Activated CD4-positive, alpha-beta T cell treated with anti-CD3 and anti-CD28 coated beads, Interleukin-10, Interleukin-2, amounts not matched to agents 100 ng/mL and 50 ng/mL, durations not matched to agents 16 hours and 8 hours (primary cell): ENCODE measurements around the gene ARID1B.

Experiments used
- DNase-seq: peaks from one replicate; pipeline ENCODE4 v3.0.0-alpha.2; 2020

ARID1B gene

DNA sequence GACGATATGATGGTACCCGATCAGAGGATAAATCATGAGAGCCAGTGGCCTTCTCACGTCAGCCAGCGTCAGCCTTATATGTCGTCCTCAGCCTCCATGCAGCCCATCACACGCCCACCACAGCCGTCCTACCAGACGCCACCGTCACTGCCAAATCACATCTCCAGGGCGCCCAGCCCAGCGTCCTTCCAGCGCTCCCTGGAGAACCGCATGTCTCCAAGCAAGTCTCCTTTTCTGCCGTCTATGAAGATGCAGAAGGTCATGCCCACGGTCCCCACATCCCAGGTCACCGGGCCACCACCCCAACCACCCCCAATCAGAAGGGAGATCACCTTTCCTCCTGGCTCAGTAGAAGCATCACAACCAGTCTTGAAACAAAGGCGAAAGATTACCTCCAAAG is 423.9 kb downstream of the ARID1B start:
- DNase-seq: no peak

DNA sequence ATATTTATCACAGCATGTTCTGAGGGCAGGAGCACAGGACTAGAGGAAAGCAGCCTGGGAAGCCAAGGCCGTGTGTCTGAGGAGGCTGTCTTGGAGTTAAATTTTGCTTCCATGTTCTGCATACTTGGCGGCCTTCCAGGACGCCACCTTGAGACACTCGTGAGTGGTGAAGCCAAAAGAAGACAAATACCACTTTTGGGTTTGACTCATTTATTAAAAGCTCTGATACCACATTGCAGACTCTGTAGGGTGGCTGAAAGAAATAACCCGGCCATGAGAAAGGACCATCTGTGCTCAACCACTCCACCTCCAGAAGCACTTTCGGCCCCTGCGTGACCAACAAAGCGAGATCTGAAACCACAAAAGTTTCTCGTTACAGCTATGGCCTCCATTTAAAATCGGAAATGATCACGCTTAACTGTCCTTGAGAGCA is 426.1 kb downstream of the ARID1B start:
- DNase-seq: no peak

DNA sequence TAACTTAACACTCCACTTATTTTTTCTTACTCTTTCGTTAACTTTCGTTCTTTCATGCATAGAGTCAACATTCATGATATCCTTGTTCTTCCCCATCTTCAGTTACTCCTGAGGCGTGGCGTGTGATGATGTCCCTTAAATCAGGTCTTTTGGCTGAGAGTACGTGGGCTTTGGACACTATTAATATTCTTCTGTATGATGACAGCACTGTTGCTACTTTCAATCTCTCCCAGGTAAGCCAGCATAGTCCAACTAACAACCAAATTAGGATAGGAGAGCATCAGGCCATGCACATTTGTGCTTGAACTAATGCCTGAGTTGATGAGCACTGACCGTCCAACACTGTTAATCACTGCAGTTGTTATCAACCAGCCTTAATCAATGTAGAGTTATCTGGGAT is 426.6 kb downstream of the ARID1B start:
- no peak for DNase-seq

DNA sequence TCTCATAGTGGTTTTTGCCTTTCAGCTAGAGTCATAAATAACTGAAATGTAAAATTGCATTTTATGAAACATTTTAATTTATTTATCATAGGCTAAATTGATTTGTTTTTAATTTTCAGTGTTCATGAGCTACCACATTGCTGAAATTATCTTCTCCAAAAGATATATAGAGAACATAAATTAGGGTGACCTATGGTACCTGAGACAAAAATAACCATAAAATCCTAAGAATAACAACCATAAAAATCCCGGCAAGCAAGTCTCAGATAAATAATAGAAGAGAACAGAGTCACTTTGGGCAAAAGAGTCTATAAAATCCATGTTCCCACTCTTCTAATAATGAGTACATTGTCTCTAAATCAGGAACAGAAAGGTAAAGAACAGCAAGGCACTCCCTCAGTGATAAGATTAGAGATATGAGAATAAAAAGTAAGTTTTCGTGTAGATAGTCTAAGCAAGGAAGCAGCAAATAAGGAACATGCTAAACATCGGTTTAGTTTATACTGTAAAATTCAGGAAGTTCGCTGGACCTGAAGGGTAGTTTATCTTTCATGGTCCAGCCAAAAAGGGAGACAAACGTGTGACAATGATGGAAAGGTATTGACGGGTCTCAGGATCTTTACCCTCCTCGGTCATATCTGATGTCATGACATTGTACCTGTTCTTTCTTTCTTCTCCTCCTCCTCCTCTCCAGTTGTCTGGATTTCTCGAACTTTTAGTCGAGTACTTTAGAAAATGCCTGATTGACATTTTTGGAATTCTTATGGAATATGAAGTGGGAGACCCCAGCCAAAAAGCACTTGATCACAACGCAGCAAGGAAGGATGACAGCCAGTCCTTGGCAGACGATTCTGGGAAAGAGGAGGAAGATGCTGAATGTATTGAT is 428.5 kb downstream of the ARID1B start:
- no peak for DNase-seq

DNA sequence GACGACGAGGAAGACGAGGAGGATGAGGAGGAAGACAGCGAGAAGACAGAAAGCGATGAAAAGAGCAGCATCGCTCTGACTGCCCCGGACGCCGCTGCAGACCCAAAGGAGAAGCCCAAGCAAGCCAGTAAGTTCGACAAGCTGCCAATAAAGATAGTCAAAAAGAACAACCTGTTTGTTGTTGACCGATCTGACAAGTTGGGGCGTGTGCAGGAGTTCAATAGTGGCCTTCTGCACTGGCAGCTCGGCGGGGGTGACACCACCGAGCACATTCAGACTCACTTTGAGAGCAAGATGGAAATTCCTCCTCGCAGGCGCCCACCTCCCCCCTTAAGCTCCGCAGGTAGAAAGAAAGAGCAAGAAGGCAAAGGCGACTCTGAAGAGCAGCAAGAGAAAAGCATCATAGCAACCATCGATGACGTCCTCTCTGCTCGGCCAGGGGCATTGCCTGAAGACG is 429.2 kb downstream of the ARID1B start:
- DNase-seq: no peak

DNA sequence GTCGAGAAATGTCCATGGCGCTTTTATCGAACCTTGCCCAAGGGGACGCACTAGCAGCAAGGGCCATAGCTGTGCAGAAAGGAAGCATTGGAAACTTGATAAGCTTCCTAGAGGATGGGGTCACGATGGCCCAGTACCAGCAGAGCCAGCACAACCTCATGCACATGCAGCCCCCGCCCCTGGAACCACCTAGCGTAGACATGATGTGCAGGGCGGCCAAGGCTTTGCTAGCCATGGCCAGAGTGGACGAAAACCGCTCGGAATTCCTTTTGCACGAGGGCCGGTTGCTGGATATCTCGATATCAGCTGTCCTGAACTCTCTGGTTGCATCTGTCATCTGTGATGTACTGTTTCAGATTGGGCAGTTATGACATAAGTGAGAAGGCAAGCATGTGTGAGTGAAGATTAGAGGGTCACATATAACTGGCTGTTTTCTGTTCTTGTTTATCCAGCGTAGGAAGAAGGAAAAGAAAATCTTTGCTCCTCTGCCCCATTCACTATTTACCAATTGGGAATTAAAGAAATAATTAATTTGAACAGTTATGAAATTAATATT is 430.4 kb downstream of the ARID1B start:
- DNase-seq: no peak

DNA sequence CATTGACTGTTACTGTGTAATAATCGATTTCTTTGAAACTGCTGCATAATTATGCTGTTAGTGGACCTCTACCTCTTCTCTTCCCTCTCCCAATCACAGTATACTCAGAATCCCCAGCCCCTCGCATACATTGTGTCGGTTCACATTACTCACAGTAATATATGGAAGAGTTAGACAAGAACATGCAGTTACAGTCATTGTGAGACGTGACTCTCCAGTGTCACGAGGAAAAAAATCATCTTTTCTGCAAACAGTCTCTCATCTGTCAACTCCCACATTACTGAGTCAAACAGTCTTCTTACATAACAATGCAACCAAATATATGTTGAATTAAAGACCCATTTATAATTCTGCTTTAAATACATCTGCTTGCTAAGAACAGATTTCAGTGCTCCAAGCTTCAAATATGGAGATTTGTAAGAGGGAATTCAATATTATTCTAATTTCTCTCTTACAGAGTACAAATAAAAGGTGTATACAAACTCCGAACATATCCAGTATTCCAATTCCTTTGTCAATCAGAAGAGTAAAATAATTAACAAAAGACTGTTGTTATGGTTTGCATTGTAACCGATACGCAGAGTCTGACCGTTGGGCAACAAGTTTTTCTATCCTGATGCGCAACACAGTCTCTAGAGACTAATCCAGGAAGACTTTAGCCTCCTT is 432.8 kb downstream of the ARID1B start:
- DNase-seq: peak; percentile 21

DNA sequence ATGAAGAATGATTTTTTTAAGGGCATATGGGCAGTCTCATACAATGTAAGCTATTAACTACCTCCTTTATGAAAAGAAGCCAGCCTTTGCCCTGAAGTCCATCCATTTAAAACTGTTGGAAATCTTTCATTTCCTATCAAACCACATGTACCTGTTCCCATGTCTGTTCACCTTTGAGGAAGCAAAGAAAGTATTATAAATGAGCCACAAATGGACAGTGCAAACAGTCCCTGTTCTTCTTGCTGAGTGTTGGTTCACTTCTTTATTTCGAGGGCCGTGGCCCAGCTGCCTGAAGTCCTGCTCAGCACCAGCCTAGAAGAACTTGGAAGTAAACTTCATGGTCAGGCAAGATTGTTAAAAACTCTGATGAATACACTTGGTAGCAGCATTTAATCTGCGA is 433.8 kb downstream of the ARID1B start:
- no peak for DNase-seq

DNA sequence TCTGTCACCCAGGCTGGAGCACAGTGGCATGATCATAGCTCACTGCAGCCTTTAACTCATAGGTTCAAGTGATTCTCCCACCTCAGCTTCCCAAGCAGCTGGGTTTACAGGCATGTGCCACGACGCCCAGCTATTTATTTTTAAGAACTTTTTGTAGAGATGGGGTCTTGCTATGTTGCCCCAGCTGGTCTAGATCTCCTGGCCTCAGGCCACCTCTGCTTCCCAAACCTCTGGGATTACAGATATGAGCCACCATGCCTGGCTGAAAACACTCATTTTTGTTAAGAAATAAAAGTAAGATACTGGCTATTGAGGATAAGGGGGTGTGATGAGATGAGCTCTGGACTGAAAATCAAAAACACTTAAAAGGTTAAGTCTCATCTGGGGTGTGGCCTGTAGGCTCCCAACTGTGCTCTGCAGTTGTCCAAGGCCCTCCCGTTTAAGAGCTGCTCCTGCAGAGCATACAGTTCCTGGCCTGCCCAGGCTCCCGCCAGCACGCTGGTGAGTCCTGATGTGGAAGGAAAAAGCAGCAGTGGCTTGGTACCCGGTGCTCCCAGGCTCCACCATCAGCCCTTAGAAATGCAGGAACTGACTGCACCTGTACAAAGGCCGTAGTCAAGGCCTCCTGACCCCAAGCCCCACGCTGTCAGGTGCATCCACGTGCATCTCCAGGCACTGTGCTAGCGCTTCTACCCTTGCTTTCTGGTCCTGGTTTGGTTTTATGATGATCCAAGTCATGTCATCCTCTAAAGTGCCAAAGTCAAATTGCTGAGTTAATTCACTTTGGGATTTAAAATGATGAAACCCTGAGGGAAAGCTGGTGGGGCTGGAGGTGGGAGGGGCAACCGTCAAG is 434.7 kb downstream of the ARID1B start:
- no peak for DNase-seq

DNA sequence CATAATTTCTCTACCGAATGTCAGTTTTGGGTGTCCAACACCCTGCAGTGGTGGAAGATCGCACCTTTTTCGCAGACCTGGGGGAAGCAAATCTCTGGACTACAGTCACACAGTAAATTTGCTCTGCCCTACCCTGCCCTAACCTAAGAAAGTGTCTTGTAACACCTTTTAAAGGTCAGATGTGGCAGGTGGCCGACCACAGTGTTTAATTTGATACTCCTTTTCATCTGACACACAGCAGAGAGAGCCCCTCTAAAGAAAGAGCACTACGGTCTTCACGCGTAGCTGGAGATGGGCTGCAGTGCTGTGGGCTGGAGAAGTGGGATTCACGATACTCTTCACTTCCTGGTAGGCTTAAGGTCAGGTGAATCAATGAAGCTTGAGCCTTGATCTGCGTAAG is 436.2 kb downstream of the ARID1B start:
- DNase-seq: no peak

DNA sequence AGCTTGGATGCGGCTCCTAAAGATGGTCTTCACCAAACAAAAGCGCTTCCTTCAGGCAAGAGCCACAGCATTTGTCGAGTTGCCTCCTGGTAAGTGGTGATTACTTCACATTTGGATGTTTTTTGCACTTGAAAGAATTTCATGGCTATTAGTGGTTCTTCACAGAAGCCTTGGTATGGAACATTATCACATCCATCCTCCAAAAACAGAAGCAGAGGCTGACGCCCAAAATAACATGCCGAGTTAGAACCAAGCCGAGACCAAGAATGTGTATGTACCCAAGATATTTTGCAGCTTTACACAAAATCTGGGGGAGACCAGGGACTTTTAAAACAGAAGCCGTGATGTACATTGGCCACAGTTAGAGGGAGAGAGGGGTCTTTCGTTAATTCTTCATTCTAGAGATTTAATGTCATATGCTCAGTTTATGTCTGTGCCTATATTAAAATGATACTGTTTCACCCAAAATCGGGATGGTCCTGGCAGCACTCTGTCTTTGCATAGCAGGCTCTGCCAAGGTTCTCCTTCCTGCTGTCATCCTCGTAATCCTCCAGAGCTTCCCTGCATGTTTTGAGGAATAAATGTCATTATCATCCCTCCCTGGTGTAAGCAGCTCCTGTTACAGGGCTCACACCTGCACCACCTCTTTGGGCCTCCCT is 436.9 kb downstream of the ARID1B start:
- DNase-seq: no peak

DNA sequence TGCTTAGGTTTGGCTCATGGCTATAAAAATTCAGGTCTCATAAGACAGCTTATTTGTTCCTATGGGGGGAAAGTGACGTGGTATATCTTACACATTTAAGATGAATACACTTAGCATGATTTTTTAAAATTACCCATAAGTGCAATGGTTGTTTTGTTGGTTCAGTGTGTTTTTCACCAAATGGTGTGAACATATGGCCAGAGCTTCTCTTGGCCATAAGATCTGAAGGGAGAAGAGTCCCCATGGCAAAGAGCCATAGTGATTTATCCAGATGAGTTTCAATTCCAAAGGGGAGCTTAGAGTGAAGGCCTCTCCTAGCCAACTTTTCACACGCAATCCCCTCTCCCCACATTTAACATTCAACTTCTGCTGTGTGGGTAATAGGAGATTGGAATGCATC is 438.5 kb downstream of the ARID1B start:
- DNase-seq: no peak

DNA sequence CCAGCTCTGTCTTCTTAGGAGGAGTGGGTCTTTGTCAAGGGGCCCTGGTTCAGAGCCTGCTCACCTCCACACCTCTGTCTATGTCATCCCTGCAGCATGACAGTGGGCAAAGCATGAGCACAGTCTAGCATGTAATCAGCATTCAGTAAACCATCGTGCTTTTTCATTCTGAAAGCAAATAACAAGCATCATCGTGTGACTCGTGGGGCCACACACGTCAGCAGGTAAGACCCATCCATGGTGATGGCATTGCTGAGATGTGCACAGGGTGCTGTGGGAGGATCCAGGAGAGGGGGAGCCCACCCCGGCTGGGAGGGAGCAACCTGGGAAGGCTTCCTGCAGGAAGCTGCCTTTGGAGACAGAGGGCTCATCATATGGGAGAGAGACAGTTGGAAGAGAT is 439.4 kb downstream of the ARID1B start:
- peak; percentile 20 for DNase-seq

DNA sequence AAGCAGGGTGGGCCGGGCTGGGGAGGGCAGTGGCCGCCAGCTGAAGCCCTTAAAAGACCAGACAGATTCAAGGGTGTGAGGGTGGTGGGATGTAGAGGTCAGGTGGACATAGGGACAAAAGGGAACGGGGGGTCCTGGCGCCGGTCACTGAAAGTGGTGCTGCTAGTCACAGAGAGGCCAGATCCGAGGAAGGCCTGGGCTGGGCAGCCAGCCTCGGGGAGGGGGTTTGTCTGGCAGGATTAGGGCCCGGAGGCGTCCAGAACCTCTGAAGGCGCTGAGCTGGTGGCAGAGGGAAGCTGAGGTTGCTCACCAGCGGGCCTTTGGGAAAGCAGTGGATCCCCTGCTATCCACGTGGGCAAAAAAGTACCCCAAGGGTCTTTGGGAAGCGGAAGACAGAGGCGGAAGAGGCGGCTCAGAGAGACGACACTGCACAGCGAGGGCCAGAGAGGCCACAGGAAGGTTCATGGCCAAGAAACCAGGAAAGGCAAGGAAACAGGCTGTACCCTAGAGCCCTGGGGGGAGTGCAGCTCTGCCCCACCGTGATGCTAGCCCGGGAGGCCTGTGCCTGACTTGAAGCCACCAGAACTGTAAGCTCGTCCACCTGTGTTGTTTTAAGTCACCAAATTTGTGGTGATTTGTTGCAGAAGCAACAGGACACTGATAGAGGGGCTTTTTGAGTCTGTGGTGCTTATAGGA is 440.2 kb downstream of the ARID1B start:
- DNase-seq: no peak

DNA sequence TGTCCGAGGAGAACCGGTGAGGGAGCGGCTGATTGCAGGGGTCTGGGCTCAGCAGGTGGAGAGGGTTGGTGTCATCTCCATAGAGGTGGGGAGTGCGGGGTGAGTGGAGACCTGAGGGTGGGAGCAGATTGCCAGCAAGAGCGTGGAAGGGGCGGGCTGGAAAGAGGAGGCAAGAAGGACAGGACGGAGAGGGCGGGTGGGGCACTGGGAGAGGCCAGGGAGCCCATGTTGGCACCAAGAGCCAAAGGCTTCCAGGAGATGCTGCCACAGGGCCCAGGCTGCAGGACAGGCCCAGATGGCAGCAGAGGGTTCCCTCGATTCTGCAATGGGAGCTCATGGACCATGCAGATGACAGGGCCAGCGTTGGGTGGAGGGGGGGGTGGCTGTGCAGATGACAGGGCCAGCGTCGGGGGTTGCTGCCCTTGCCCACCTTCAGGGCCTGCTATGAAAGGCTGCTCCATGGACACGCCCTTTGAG is 440.8 kb downstream of the ARID1B start:
- DNase-seq: no peak

DNA sequence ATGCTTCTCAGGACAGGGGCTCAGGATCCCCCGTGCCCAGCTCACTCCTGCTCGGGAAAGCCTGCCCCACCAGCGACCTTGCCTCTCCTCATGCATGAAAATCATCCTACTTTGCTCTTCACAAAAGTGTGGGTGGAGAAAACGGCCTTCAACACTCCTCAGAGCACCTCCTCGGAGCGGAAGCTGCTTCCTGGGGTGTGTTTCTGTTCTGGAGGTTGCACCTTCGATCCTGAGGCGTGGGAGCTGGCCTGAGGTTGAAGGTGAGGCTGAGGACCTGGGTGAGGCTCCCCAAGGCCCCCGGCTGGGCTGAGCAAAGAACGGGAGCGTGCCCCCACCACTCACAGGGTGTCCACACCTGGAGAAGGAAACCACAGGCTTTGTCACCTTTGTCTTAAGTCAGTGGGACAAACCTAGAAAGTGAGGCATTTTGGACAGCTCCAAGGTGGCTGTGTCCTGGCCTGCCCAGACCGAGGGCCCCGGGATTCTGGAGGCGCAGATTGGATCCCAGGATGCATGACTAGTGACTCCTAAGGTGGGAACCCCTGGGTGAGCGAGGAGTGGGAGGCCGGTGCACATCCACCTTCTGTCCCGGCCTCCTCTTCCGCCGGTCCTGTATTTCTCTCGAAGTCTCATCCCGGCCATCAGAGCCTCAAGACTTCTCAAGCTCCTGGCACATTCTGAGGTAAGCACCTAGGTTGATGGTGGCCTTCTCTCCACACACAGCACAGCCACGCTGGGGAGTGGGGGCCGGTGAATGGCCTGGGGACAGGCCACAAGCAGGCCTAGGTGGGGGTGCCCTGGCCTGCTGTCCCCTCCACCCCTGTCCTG is 441.4 kb downstream of the ARID1B start:
- no peak for DNase-seq

DNA sequence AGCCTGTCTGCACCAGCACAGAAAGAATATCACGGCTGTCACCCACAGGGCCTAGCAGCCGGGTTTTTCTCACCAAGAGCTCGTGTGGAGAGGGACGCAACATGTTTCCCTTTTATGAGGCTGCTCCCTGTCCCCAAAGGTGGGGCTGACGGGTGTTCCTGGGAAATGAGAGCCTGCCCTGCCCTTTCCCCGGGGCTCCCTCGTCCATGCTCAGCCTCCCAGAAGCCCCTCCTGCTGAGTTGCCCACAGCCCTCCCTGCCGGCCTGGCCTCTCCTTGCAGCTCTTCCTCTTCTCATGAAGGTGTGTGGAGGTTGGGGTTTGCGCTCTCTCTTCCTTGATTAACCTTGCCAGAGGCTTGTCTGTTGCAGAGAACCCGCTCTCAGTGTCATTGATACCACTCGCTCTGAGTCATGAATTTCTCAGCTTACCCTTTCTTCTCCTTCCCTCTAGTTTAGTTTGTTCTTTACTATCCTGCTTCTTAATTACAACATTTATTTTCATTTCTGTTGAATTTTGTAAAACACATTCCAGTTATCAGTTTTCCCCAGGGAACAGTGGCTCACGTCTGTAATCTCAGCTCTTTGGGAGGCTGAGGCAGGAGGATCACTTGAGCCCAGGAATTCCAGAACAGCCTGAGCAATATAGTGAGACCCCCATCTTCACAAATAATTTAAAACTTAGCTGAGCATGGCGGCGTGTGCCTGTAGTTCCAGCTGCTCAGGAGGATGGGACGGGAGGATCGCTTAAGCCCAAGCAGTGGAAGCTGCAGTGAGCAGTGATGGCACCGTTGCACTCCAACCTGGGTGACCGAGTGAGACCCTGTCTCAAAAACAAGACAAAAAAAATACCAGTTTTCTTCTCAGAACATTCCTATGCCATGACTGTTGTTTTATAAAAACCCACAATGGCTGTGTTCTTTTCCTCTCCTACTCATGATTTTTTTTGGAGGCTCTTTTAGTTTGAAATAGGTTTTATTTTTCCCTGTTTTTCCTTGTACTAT is 442.3 kb downstream of the ARID1B start:
- no peak for DNase-seq

DNA sequence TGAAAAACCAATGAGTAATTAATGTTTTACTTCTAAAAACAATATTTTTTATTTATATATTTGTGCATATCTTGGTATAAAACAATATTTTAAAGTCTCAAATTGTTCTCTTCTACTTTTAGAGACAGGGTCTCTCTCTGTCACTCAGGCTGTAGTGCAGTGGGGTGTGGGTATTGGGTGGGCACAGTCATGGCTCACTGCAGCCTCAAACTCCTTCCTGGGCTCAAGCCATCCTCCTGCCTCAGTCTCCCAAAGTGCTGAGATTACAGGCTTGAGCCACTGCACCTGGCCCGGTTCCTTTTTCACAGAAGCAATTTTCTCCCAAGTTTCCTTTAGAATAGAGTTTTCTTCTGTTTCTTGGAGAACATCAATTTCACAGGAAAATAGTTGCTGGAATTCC is 443.3 kb downstream of the ARID1B start:
- DNase-seq: no peak

DNA sequence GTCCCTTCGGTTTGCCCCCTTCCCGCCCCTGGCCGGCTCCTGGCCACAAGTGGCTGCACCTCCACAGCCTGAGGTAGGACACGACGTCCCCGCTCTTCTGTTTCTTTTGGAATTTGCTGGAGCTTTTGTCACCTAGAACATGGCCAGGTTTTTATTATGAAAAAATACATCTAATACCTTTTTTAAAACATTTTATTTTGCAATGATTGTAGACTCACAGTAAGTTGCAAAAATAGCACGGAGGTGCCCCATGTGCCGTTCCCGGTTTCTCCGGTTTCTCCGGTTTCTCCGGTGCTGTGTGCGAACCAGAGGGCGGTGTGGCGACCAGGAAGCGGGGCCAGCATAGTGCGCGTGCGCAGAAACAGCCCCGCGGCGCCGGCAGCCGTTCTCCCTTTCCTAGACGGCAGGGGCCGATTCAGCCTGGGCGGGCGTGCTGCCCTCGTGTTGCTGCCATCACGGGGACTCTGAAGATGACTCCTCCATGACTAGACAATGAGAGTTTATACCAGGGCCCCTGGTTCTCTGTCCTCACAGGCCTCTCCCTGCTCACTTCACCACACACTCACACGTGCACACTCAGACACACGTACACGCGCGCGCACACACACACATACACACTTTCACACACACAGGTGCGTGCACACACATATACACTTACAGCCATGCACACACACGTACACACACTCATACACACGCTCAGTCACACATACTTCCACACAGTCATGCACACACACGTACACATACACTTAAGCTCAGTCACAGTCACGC is 444.1 kb downstream of the ARID1B start:
- DNase-seq: peak; percentile 83
